Measurements from ENCODE around the gene ZSWIM1. TPM values are rescaled to one million over a fixed set of nuclear protein-coding genes. Genes with fewer than 3 reads are reported as not detected.

The ZSWIM1 gene
- total and polyA plus RNA-seq, 2 of the 13 experiments (the other 11 are each of a cell fraction or from before 2014, with no cell fraction given) = 9.5 to 11.7 TPM

DNA sequence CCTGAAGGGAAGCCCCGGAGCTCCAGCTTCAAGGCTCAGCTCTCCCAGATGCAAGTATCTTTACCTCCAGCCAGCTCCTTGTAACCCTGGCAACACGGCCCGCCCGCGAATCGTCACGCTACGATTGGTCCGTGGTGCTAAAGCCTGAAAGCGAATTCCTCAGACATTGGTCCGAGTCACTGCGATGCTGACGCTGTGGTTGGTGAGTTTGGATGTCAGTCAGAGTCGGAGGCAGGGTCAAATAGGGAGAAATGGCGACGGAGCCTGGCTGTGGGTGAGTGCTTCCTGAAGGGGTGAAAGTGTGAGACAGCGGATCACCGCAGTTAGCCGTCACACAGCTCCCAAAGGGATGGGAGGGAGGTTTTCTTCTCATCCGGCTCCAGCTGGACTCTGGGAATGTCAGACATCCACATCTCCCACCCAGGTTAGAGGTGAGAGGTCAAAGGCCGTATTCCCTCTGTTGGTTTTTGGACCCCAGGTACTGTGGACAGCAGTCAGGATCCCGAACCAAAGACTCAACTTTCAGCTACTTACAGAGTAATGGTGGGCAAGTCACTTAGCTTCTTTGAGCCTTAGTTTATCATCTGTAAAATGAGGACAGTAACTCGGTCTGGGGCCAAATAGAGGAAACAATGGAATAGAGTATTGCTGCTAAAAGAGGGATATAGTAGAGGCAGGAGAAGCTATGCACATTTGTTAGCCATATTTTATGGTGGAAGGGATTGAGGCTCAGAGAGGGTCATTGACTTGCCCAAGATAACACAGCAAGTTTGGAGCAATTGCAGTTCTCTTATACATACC lies at the start of gene ZSWIM1 (continued):
- TF ChIP-seq, protein P1, sequence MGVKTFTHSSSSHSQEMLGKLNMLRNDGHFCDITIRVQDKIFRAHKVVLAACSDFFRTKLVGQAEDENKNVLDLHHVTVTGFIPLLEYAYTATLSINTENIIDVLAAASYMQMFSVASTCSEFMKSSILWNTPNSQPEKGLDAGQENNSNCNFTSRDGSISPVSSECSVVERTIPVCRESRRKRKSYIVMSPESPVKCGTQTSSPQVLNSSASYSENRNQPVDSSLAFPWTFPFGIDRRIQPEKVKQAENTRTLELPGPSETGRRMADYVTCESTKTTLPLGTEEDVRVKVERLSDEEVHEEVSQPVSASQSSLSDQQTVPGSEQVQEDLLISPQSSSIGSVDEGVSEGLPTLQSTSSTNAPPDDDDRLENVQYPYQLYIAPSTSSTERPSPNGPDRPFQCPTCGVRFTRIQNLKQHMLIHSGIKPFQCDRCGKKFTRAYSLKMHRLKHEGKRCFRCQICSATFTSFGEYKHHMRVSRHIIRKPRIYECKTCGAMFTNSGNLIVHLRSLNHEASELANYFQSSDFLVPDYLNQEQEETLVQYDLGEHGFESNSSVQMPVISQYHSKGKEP (CRISPR knock-in tag; IDR thresholded peaks at IDR 0.05) = no peak
- TF ChIP-seq EP300 (IDR thresholded peaks at IDR 0.05; ENCODE audit: low read depth in 2 of 2, low read length in 2 of 2) (no peak; a peak in 1 of 4 replicates), EP300 (CRISPR knock-in tag; IDR thresholded peaks at IDR 0.05; ENCODE audit: borderline replicate concordance) (peak; percentile 60; the same call in 1 of the 2 replicates), NR1H2 (CRISPR knock-in tag; IDR thresholded peaks at IDR 0.05; ENCODE audit: borderline replicate concordance, low read depth) (no peak), ZKSCAN1 (IDR thresholded peaks at IDR 0.05; ENCODE audit: low read length) (no peak), ZNF34 (CRISPR knock-in tag; IDR thresholded peaks at IDR 0.05; ENCODE audit: borderline replicate concordance) (0 out of 2 replicates have a peak, but pooled peaks have one; percentile 73), MAZ (IDR thresholded peaks at IDR 0.05; ENCODE audit: borderline replicate concordance, low read depth, low read length) (no peak), MAZ (CRISPR knock-in tag; IDR thresholded peaks at IDR 0.05; ENCODE audit: low read depth) (peak; percentile 59; the same call in 1 of the 2 replicates), CHD2 (IDR thresholded peaks at IDR 0.05; ENCODE audit: low read depth, low read length) (peak; percentile 78), SP2 (CRISPR knock-in tag; IDR thresholded peaks at IDR 0.05) (peak; percentile 99), ZNF350 (CRISPR knock-in tag; IDR thresholded peaks at IDR 0.05; ENCODE audit: borderline replicate concordance, low read depth) (peak; percentile 88), ZNF138 (CRISPR knock-in tag; IDR thresholded peaks at IDR 0.05; ENCODE audit: low read depth) (no peak), SKI (IDR thresholded peaks at IDR 0.05; ENCODE audit: partially characterized antibody) (peak; percentile 33), ARNT2 (CRISPR knock-in tag; IDR thresholded peaks at IDR 0.05; ENCODE audit: low read depth) (peak; percentile 48; the same call in 1 of the 2 replicates), TBL1XR1 (IDR thresholded peaks at IDR 0.05; ENCODE audit: borderline replicate concordance, low read length, partially characterized antibody) (peak; percentile 58)
- TF ChIP-seq, protein P2, sequence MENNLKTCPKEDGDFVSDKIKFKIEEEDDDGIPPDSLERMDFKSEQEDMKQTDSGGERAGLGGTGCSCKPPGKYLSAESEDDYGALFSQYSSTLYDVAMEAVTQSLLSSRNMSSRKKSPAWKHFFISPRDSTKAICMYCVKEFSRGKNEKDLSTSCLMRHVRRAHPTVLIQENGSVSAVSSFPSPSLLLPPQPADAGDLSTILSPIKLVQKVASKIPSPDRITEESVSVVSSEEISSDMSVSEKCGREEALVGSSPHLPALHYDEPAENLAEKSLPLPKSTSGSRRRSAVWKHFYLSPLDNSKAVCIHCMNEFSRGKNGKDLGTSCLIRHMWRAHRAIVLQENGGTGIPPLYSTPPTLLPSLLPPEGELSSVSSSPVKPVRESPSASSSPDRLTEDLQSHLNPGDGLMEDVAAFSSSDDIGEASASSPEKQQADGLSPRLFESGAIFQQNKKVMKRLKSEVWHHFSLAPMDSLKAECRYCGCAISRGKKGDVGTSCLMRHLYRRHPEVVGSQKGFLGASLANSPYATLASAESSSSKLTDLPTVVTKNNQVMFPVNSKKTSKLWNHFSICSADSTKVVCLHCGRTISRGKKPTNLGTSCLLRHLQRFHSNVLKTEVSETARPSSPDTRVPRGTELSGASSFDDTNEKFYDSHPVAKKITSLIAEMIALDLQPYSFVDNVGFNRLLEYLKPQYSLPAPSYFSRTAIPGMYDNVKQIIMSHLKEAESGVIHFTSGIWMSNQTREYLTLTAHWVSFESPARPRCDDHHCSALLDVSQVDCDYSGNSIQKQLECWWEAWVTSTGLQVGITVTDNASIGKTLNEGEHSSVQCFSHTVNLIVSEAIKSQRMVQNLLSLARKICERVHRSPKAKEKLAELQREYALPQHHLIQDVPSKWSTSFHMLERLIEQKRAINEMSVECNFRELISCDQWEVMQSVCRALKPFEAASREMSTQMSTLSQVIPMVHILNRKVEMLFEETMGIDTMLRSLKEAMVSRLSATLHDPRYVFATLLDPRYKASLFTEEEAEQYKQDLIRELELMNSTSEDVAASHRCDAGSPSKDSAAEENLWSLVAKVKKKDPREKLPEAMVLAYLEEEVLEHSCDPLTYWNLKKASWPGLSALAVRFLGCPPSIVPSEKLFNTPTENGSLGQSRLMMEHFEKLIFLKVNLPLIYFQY (CRISPR knock-in tag; IDR thresholded peaks at IDR 0.05; ENCODE audit: borderline replicate concordance) = peak; percentile 77
- TF ChIP-seq, protein P3, sequence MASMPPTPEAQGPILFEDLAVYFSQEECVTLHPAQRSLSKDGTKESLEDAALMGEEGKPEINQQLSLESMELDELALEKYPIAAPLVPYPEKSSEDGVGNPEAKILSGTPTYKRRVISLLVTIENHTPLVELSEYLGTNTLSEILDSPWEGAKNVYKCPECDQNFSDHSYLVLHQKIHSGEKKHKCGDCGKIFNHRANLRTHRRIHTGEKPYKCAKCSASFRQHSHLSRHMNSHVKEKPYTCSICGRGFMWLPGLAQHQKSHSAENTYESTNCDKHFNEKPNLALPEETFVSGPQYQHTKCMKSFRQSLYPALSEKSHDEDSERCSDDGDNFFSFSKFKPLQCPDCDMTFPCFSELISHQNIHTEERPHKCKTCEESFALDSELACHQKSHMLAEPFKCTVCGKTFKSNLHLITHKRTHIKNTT (CRISPR knock-in tag; IDR thresholded peaks at IDR 0.05) = no peak
